Smooth muscle cell (in vitro differentiated cells): ENCODE results near the gene WDR35. TPM values are rescaled to one million over a fixed set of nuclear protein-coding genes. Genes with fewer than 3 reads are reported as not detected.

Experiments used
- DNase-seq: peaks from one replicate; lab custom pipeline; 2025; ENCODE audit not compliant: unreplicated experiment; lab: John Stamatoyannopoulos, UW
- H2AFZ ChIP-seq: fragments of 200-600 bp; sonication (generic); 2 replicates; pipeline ENCODE4 v1.6.0; 2016; ENCODE audit warnings: antibody characterized with exemption, low read depth, mild to moderate bottlenecking
- H3F3A ChIP-seq: fragments of 200-600 bp; sonication (generic); 2 replicates; pipeline ENCODE4 v1.6.0; 2017; ENCODE audit warnings: antibody characterized with exemption, low read depth
- H3K27ac ChIP-seq: fragments of 200-600 bp; sonication (generic); 2 replicates; pipeline ENCODE4 v1.5.1; 2016; ENCODE audit warnings: low read depth, mild to moderate bottlenecking
- H3K27me3 ChIP-seq: fragments of 200-600 bp; sonication (generic); 2 replicates; pipeline ENCODE4 v1.6.1; 2016; ENCODE audit warnings: low read depth, mild to moderate bottlenecking
- H3K36me3 ChIP-seq: fragments of 200-600 bp; sonication (generic); 2 replicates; pipeline ENCODE4 v1.5.1; 2016; ENCODE audit warnings: low read depth
- H3K4me1 ChIP-seq: fragments of 200-600 bp; sonication (generic); 2 replicates; pipeline ENCODE4 v1.5.1; 2016; ENCODE audit warnings: low read depth
- H3K4me2 ChIP-seq: fragments of 200-600 bp; sonication (generic); 2 replicates; pipeline ENCODE4 v1.6.0; 2016; ENCODE audit warnings: mild to moderate bottlenecking
- H3K4me3 ChIP-seq: fragments of 200-600 bp; sonication (generic); 2 replicates; pipeline ENCODE4 v1.5.1; 2016; ENCODE audit warnings: mild to moderate bottlenecking
- H3K79me2 ChIP-seq: fragments of 200-600 bp; sonication (generic); 2 replicates; pipeline ENCODE4 v1.6.0; 2016; ENCODE audit warnings: low read depth, mild to moderate bottlenecking
- H3K9ac ChIP-seq: fragments of 200-600 bp; sonication (generic); 2 replicates; pipeline ENCODE4 v1.6.0; 2016; ENCODE audit warnings: low read depth
- H3K9me3 ChIP-seq: fragments of 200-600 bp; sonication (generic); replicated peaks from 2 replicates; pipeline ENCODE4 v1.5.1; 2016; ENCODE audit warnings: low read depth
- H4K20me1 ChIP-seq: fragments of 200-600 bp; sonication (generic); 2 replicates; pipeline ENCODE4 v1.6.0; 2016; ENCODE audit warnings: low read depth
- WGBS: methylation state at CpG from one replicate; pipeline ENCODE4 v1.1.7; 2016; ENCODE audit warnings: low lambda C conversion rate; 5-methylcytosine and 5-hydroxymethylcytosine counted together
- polyA plus RNA-seq: library from polyadenylated mRNA; unstranded; fragments of >200 nt; fragmentation: Nextera tagmentation; extraction: Ambion mirVana; gene quantifications from 2 replicates; pipeline ENCODE4 v1.2.1, GENCODE V29; 2016
- total RNA-seq: library from RNA; depleted of rRNA; stranded (reverse); fragments of >200 nt; gene quantifications from 2 replicates; pipeline ENCODE4 v1.2.3, GENCODE V29; 2014
- TF ChIP-seq, protein P1 (sequence below): fragments of 200-600 bp; sonication (generic); IDR thresholded peaks from 2 replicates; pipeline ENCODE4 v1.5.1; 2017; ENCODE audit warnings: borderline replicate concordance, mild to moderate bottlenecking, antibody characterized with exemption; ENCODE audit not compliant: insufficient read depth, poor library complexity, severe bottlenecking

Gene WDR35
- total and polyA plus RNA-seq, 2 experiments from 2014 or later = 0.70 to 4.7 TPM

DNA sequence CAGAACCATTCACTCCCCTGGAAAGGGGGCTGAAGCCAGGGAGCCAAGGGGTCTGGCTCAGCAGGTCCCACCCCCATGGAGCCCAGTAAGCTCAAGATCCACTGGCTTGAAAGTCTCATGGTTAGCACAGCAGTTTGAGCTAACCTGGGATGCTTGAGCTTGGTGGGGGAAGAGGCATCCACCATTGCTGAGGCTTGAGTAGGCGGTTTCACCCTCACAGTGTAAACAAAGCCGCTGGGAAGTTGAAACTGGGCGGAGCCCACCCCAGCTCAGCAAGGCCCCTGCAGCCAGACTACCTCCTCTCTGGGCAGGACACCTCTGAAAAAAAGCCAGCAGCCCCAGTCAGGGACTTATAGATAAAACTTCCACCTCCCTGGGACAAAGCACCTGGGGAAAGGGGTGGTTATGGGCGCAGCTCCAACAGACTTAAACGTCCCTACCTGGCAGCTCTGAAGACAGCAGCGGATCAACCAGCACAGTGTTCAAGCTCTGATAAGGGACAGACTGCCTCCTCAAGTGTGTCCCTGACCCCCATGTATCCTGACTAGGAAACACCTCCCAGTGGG is 73.4 kb downstream of the WDR35 start:
- no peaks in the 10 kb centered on the region for H3K79me2 ChIP-seq

DNA sequence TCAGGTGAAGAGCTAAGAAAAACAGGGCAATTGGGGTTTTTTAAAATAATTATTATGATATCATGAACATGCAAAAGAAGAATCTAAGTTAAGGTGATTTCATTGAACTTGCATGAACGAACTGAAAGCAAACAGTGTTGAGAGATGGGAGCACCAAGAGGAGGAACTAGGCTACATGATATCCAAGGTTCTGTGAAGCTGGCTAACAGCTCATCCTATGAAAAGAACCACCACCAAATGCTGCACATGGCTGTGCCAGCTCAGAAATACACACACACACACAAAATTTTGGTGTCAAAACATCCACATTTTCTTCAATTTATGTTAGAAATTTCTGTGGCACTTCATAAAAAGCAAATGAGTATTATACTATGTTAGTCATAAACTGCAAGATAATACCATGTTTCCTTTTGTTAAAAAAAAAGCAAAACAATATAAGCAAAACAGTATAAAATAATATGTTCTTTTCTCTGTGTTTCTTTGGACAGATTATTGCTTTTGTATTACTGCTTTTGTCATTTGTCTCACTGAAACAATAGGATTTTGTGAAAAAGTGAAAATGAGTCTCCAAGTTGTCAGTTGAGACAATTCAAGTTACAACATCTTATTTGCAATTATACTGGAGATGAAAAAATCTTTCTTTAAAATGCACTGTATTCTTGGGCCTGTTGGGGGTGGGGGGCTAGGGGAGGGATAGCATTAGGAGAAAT is 75.5 kb downstream of the WDR35 start:
- TF ChIP-seq, protein P1, sequence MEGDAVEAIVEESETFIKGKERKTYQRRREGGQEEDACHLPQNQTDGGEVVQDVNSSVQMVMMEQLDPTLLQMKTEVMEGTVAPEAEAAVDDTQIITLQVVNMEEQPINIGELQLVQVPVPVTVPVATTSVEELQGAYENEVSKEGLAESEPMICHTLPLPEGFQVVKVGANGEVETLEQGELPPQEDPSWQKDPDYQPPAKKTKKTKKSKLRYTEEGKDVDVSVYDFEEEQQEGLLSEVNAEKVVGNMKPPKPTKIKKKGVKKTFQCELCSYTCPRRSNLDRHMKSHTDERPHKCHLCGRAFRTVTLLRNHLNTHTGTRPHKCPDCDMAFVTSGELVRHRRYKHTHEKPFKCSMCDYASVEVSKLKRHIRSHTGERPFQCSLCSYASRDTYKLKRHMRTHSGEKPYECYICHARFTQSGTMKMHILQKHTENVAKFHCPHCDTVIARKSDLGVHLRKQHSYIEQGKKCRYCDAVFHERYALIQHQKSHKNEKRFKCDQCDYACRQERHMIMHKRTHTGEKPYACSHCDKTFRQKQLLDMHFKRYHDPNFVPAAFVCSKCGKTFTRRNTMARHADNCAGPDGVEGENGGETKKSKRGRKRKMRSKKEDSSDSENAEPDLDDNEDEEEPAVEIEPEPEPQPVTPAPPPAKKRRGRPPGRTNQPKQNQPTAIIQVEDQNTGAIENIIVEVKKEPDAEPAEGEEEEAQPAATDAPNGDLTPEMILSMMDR = no peak
- Histone ChIP-seq H3K4me1 (no peaks in the 10 kb centered on the region), H3K4me3 (no peak overlapping the region), H4K20me1 (no peaks in the 10 kb centered on the region), H3K79me2 (no peaks in the 10 kb centered on the region), H3K9me3 (no peaks in the 10 kb centered on the region), H3K27me3 (no peaks in the 10 kb centered on the region), H3F3A (no peaks in the 10 kb centered on the region), H2AFZ (no peak overlapping the region), H3K27ac (no peak overlapping the region), H3K4me2 (no peak overlapping the region), H3K36me3 (no peaks in the 10 kb centered on the region), H3K9ac (no peak overlapping the region)
- 100% methylated on average over 1 of the region's 1 CpG for WGBS
- no peak for DNase-seq

More for the DNA sequence above, 73.4 kb downstream of the WDR35 start:
- Histone ChIP-seq H3K9ac (no peak overlapping the region), H3K36me3 (no peaks in the 10 kb centered on the region), H3K4me2 (no peak overlapping the region), H3K4me3 (no peak overlapping the region), H3F3A (no peaks in the 10 kb centered on the region), H4K20me1 (no peaks in the 10 kb centered on the region), H2AFZ (no peak overlapping the region), H3K27ac (no peak overlapping the region), H3K4me1 (no peaks in the 10 kb centered on the region), H3K27me3 (no peaks in the 10 kb centered on the region), H3K9me3 (no peaks in the 10 kb centered on the region)
- 86% methylated on average over 6 of the region's 6 CpGs for WGBS
- no peak for DNase-seq
- TF ChIP-seq, protein P1 = no peak

GRCh38 chr2:19911808-19912509 is 77.9 kb downstream of the WDR35 start:
- Histone ChIP-seq H3K4me2 (no peak overlapping the region), H3K9me3 (no peaks in the 10 kb centered on the region), H3K36me3 (no peaks in the 10 kb centered on the region), H2AFZ (no peak overlapping the region), H3K27me3 (no peaks in the 10 kb centered on the region), H4K20me1 (no peaks in the 10 kb centered on the region), H3K9ac (no peak overlapping the region), H3K27ac (no peak overlapping the region), H3K4me3 (no peak overlapping the region), H3K79me2 (no peaks in the 10 kb centered on the region), H3K4me1 (no peaks in the 10 kb centered on the region), H3F3A (no peaks in the 10 kb centered on the region)
- DNase-seq = no peak
- TF ChIP-seq, protein P1 = no peak
- 56% methylated on average over 9 of the region's 9 CpGs for WGBS
